ENCODE measurements around the gene TLK2.

DNA sequence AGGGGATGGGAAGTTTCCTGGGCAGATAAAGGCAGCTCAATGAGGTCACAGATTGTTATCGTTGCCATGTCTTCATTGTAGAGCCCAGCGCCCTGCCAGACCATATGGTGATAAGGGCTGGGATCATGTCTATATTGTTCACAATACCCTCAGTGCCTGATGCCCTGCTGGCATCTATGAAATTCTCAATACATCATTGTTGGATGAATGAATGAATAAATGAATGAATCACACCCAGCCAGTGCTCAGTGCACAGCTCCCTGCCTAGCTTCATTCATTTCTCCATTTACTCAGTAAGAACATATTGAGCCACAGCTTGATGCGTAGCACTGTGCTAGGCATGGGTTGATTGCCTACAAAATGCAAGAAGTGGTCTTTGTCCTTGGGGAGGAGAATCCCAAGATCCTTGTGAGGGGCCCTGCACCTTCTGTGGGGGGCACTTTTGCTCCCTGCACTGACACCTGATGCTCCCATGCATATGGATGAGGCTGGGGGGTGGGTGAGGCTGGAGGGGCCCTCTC lies 178.6 kb downstream of the TLK2 start:
- TF ChIP-seq, protein P1, sequence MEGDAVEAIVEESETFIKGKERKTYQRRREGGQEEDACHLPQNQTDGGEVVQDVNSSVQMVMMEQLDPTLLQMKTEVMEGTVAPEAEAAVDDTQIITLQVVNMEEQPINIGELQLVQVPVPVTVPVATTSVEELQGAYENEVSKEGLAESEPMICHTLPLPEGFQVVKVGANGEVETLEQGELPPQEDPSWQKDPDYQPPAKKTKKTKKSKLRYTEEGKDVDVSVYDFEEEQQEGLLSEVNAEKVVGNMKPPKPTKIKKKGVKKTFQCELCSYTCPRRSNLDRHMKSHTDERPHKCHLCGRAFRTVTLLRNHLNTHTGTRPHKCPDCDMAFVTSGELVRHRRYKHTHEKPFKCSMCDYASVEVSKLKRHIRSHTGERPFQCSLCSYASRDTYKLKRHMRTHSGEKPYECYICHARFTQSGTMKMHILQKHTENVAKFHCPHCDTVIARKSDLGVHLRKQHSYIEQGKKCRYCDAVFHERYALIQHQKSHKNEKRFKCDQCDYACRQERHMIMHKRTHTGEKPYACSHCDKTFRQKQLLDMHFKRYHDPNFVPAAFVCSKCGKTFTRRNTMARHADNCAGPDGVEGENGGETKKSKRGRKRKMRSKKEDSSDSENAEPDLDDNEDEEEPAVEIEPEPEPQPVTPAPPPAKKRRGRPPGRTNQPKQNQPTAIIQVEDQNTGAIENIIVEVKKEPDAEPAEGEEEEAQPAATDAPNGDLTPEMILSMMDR (IDR thresholded peaks at IDR 0.05; ENCODE audit: borderline replicate concordance, extremely low read depth, low read length, poor library complexity, severe bottlenecking) = no peak
- no peak for TF ChIP-seq EZH2 (IDR thresholded peaks at IDR 0.05; ENCODE audit: borderline replicate concordance, low read depth, low read length, severe bottlenecking)
